Measurements from ENCODE around the gene GREM2.

DNA sequence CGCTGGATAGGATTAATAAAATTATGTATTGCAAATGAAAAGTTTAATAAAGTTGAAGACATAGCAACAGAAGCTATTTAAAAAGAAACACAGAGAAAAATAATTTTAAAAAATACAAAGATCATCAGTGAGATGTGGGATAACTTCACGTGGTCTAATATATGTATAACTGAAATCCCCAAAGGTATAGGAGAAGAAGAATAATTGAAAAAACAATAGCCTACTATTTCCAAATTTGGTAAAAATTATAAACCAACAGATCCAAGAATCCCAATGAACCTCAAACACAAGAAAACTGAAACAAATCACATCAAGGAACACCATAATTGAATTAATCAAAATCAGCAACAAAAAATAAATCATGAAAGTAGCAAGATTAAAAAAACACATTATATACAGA lies 44.9 kb downstream of the GREM2 start:
- TF ChIP-seq CTCF (conservative IDR thresholded peaks at IDR 0.05) (no peak), EZH2 (IDR thresholded peaks at IDR 0.05; ENCODE audit: low read depth) (no peak)
